ENCODE results near the gene PTPN1. TPM values are rescaled to one million over a fixed set of nuclear protein-coding genes. Genes with fewer than 3 reads are reported as not detected.

The PTPN1 gene
- polyA plus RNA-seq, 3 donors, result 12.4 to 21.4 (median 19.1) TPM

GRCh38 chr20:50496773-50497385 lies 13.3 kb upstream of the PTPN1 start:
- DNase-seq, result peak; percentile 26 to 51 (median 42)
- no CpG with 5 or more reads among the region's 5 CpGs for WGBS (ENCODE audit: insufficient coverage)
- Histone ChIP-seq H3K79me2 (ENCODE audit: insufficient read depth, low read length) (no peaks in the 10 kb centered on the region), H3K9ac (ENCODE audit: insufficient read depth, low read length, poor library complexity, severe bottlenecking) (no peak overlapping the region), H3K27me3 (ENCODE audit: control insufficient read depth in 2 of 2, insufficient read depth in 2 of 2, low read length in 2 of 2) (no peaks in the 10 kb centered on the region), H4K20me1 (ENCODE audit: insufficient read depth, low read length) (no peaks in the 10 kb centered on the region), H2AFZ (ENCODE audit: insufficient read depth, low read depth, low read length, poor library complexity, severe bottlenecking) (no peak overlapping the region), H3K4me2 (replicated peaks; ENCODE audit: extremely low read depth, low read length, poor library complexity, severe bottlenecking) (no peak overlapping the region), H3K4me1 (ENCODE audit: control insufficient read depth in 1 of 2, insufficient read depth in 2 of 2, low read length in 2 of 2) (peaks cover 27 to 29% of the 10 kb centered on the region in 2 donors), H3K27ac (ENCODE audit: low read depth in 1 of 2, low read length in 2 of 2) (peak overlapping the region in 1 of 2 donors; percentile 90), H3K9me3 (replicated peaks in 1 of 2; ENCODE audit: control insufficient read depth in 1 of 2, insufficient read depth in 1 of 2, low read length in 2 of 2) (no peaks in the 10 kb centered on the region), H3K4me3 (replicated peaks in 1 of 3; ENCODE audit: low read depth in 2 of 3, low read length in 3 of 3) (no peak overlapping the region), H3K36me3 (replicated peaks in 1 of 2; ENCODE audit: control insufficient read depth in 1 of 2, insufficient read depth in 2 of 2, low read length in 2 of 2) (no peaks in the 10 kb centered on the region)
- H3K27ac Mint-ChIP-seq, result peak overlapping the region; percentile 17 to 92 (median 72)
- peaks cover 2 to 5% (median 4%) of the 10 kb centered on the region in 3 donors for H3K27me3 Mint-ChIP-seq (ENCODE audit: low read depth in 3 of 3)
- peaks cover 31% of the 10 kb centered on the region for H3K4me1 Mint-ChIP-seq
- H3K9me3 Mint-ChIP-seq, result no peaks in the 10 kb centered on the region
- no peak for TF ChIP-seq CTCF (IDR thresholded peaks at IDR 0.05)
- intact Hi-C loops (cut with micrococcal nuclease), result no loop called here
- no peak overlapping the region for H3K4me3 Mint-ChIP-seq
- H3K36me3 Mint-ChIP-seq, result peaks cover 0 to 1% of the 10 kb centered on the region in 2 donors

- peaks cover 35 to 42% of the 10 kb centered on the region in 2 donors for H3K4me1 ChIP-seq (ENCODE audit: control insufficient read depth in 1 of 2, insufficient read depth in 2 of 2, low read length in 2 of 2)
- no peaks in the 10 kb centered on the region for H3K27me3 ChIP-seq (ENCODE audit: control insufficient read depth in 2 of 2, insufficient read depth in 2 of 2, low read length in 2 of 2)
- H3K4me2 ChIP-seq (replicated peaks; ENCODE audit: extremely low read depth, low read length, poor library complexity, severe bottlenecking), result no peak overlapping the region
- peak overlapping the region; percentile 32 for H3K9ac ChIP-seq (ENCODE audit: insufficient read depth, low read length, poor library complexity, severe bottlenecking)
- no peaks in the 10 kb centered on the region for H4K20me1 ChIP-seq (ENCODE audit: insufficient read depth, low read length)
- H3K36me3 Mint-ChIP-seq, result peaks cover 0 to 1% of the 10 kb centered on the region in 2 donors
- TF ChIP-seq CTCF (IDR thresholded peaks at IDR 0.05), result no peak
- H3K79me2 ChIP-seq (ENCODE audit: insufficient read depth, low read length), result no peaks in the 10 kb centered on the region
- peaks cover 0 to 3% (median 1%) of the 10 kb centered on the region in 3 donors for H3K27me3 Mint-ChIP-seq (ENCODE audit: low read depth in 3 of 3)
- peak overlapping the region; percentile 41 to 90 for H3K27ac ChIP-seq (ENCODE audit: low read depth in 1 of 2, low read length in 2 of 2)
- intact Hi-C loops (cut with micrococcal nuclease), result loop anchor here in 1 of 2 donors (1.0 kb wide), 1 partner anchor 12 kb away; the partner anchor contains the start of gene PTPN1
- H3K4me1 Mint-ChIP-seq, result peaks cover 44% of the 10 kb centered on the region
- no peak overlapping the region for H2AFZ ChIP-seq (ENCODE audit: insufficient read depth, low read depth, low read length, poor library complexity, severe bottlenecking)
- DNase-seq, result peak; percentile 87 to 95 (median 90)
- no peak overlapping the region for H3K4me3 Mint-ChIP-seq
- 70% methylated on average over 2 of the region's 5 CpGs for WGBS (ENCODE audit: insufficient coverage)
- H3K4me3 ChIP-seq (replicated peaks in 1 of 3; ENCODE audit: low read depth in 2 of 3, low read length in 3 of 3), result no peak overlapping the region
- no peaks in the 10 kb centered on the region for H3K9me3 ChIP-seq (replicated peaks in 1 of 2; ENCODE audit: control insufficient read depth in 1 of 2, insufficient read depth in 1 of 2, low read length in 2 of 2)
- no peaks in the 10 kb centered on the region for H3K36me3 ChIP-seq (replicated peaks in 1 of 2; ENCODE audit: control insufficient read depth in 1 of 2, insufficient read depth in 2 of 2, low read length in 2 of 2)
- peak overlapping the region; percentile 92 to 97 (median 97) for H3K27ac Mint-ChIP-seq
- no peaks in the 10 kb centered on the region for H3K9me3 Mint-ChIP-seq
These were observed 12.0 kb upstream of the PTPN1 start for GRCh38 chr20:50498071-50498776.
